K562 (cell line): ENCODE measurements around the gene LIPT2. TPM values are rescaled to one million over a fixed set of nuclear protein-coding genes. Genes with fewer than 3 reads are reported as not detected.

Source experiments
- ATAC-seq: fragments of 200-7000 bp; cut with Tn5 transposase; 3 replicates; pipeline ENCODE4 v1.9.1; 2020; ENCODE audit warnings: moderate library complexity
- BruUV-seq: library from RNA; stranded (reverse); fragments of 400-500 nt; replicated peaks from 2 replicates; lab custom pipeline; 2021; lab: Mats Ljungman, UMichigan
- CTCF ChIA-PET: fragments of 300-600 bp; formaldehyde crosslinking; extraction: SDS; loops from one replicate; lab custom pipeline; 2021; ENCODE audit warnings: low intra/inter-chr PET ratio; lab: Yijun Ruan, JAX
- POLR2A ChIA-PET: fragments of 300-600, 350-650 bp; sonication (Branson Sonifier 250); formaldehyde crosslinking; extraction: SDS; loops from one replicate; lab custom pipeline; 2021; ENCODE audit warnings: antibody characterized with exemption, inconsistent platforms; lab: Yijun Ruan, JAX
- DNase-seq, 4 experiments: peaks; one replicate each; pipeline versions ENCODE4 v3.0.0 to v3.0.0-alpha.2; 2011 to 2018; ENCODE audit warnings: low spot score in 3 of 4, mixed read lengths in 3 of 4; ENCODE audit errors: extremely low read depth in 1 of 4
- FAIRE-seq: peaks from 2 replicates; lab custom pipeline; 2011; peaks lifted over from hg19 to GRCh38; lab: Jason Lieb, UNC
- H2AFZ ChIP-seq: 2 replicates; pipeline ENCODE4 v1.6.0; 2011; ENCODE audit warnings: low read depth, low read length, control low read depth, inconsistent platforms
- H3K27ac ChIP-seq: fragments of 200-600 bp; 3 replicates; pipeline ENCODE4 v1.8.0; 2011; ENCODE audit warnings: low read depth, mild to moderate bottlenecking, control low read depth, inconsistent platforms, low read length, moderate library complexity, mixed read lengths; ENCODE audit errors: extremely low read depth
- H3K27me3 ChIP-seq, 2 experiments: fragments of 300-600 bp in 1 of 2; 2 replicates in 1 of 2; 3 replicates in 1 of 2; pipeline versions ENCODE4 v1.6.0 to v1.8.0; 2011; ENCODE audit warnings: inconsistent platforms in 2 of 2, low read length in 2 of 2, mild to moderate bottlenecking in 1 of 2, mixed read lengths in 1 of 2, moderate library complexity in 1 of 2; ENCODE audit not compliant: control insufficient read depth in 2 of 2, insufficient read depth in 2 of 2
- H3K36me3 ChIP-seq: fragments of 300-600 bp; 3 replicates; pipeline ENCODE4 v1.8.0; 2011; ENCODE audit warnings: mild to moderate bottlenecking, low read length, inconsistent platforms; ENCODE audit not compliant: control insufficient read depth, insufficient read depth
- H3K4me1 ChIP-seq, 2 experiments: fragments of 200-600 bp in 1 of 2; replicated peaks in 1 of 2; 2 replicates in 1 of 2; 3 replicates in 1 of 2; pipeline versions ENCODE4 v1.5.1 to v1.8.0; 2011; ENCODE audit warnings: inconsistent platforms in 2 of 2, low read length in 2 of 2, mild to moderate bottlenecking in 1 of 2, mixed read lengths in 1 of 2, moderate library complexity in 1 of 2; ENCODE audit not compliant: control insufficient read depth in 2 of 2, insufficient read depth in 2 of 2
- H3K4me2 ChIP-seq: 2 replicates; pipeline ENCODE4 v1.6.1; 2011; ENCODE audit warnings: low read length, control low read depth, inconsistent platforms, mixed read lengths; ENCODE audit not compliant: insufficient read depth
- H3K4me3 ChIP-seq: fragments of 200-600 bp; sonication (generic), shearing (Covaris generic); 2 replicates; pipeline ENCODE4 v1.5.1; 2016; ENCODE audit warnings: control low read depth, inconsistent platforms
- H3K79me2 ChIP-seq: fragments of 200-600 bp; 3 replicates; pipeline ENCODE4 v1.8.0; 2011; ENCODE audit warnings: low read length, inconsistent platforms; ENCODE audit not compliant: control insufficient read depth, insufficient read depth
- H3K9ac ChIP-seq, 2 experiments: 2 replicates each; pipeline versions ENCODE4 v1.6.0 to v1.6.1; 2011; ENCODE audit warnings: low read depth in 2 of 2, low read length in 2 of 2, control low read depth in 1 of 2, inconsistent platforms in 1 of 2, mild to moderate bottlenecking in 1 of 2, mixed read lengths in 1 of 2; ENCODE audit not compliant: insufficient read depth in 1 of 2
- H3K9me1 ChIP-seq: one replicate; pipeline ENCODE4 v1.6.0; 2011; ENCODE audit warnings: inconsistent platforms, mild to moderate bottlenecking, low read length, moderate library complexity; ENCODE audit not compliant: control insufficient read depth, insufficient read depth
- H3K9me3 ChIP-seq: replicated peaks from 2 replicates; pipeline ENCODE4 v1.5.1; 2011; ENCODE audit warnings: low read depth, low read length, inconsistent platforms; ENCODE audit not compliant: control insufficient read depth, insufficient read depth
- H4K20me1 ChIP-seq: replicated peaks from 2 replicates; pipeline ENCODE4 v1.6.1; 2011; ENCODE audit warnings: low read length, inconsistent platforms, mixed read lengths; ENCODE audit not compliant: control insufficient read depth, insufficient read depth
- ELF1 ChIP-seq: fragments of 200-800 bp; sonication (Bioruptor generic); IDR thresholded peaks from 2 replicates; pipeline ENCODE4 v1.6.1; 2016; ENCODE audit warnings: missing genetic modification characterization, missing compliant biosample characterization
- FOXA1 ChIP-seq: fragments of 450-650 bp; IDR thresholded peaks from 2 replicates; pipeline ENCODE4 v1.6.1; 2016; ENCODE audit warnings: mild to moderate bottlenecking, borderline replicate concordance
- HIVEP1 ChIP-seq: fragments of 250-450 bp; sonication (Bioruptor Pico); IDR thresholded peaks from 2 replicates; pipeline ENCODE4 v1.4.0; 2020; ENCODE audit warnings: mild to moderate bottlenecking
- KAT7 ChIP-seq: sonication (generic); formaldehyde crosslinking; IDR thresholded peaks from 2 replicates; pipeline ENCODE4 v1.8.0; 2022; ENCODE audit warnings: missing genetic modification reagents, mild to moderate bottlenecking, borderline replicate concordance
- PURB ChIP-seq: sonication (generic); formaldehyde crosslinking; IDR thresholded peaks from 2 replicates; pipeline ENCODE4 v1.9.0; 2021; ENCODE audit warnings: low read depth, mild to moderate bottlenecking, missing genetic modification reagents
- TAF1 ChIP-seq: IDR thresholded peaks from 2 replicates; pipeline ENCODE4 v1.6.1; 2011; ENCODE audit warnings: mild to moderate bottlenecking, low read length, moderate library complexity; ENCODE audit not compliant: insufficient read depth, control insufficient read depth, severe bottlenecking; ENCODE audit errors: extremely low read depth
- ZNF140 ChIP-seq: fragments of 250-450 bp; sonication (Bioruptor Pico); IDR thresholded peaks from 2 replicates; pipeline ENCODE4 v1.8.0; 2021; ENCODE audit warnings: moderate library complexity, mild to moderate bottlenecking, inconsistent platforms
- WGBS: fragments of 100-300 bp; shearing (Covaris generic); methylation state at CpG from one replicate; pipeline ENCODE4 v1.1.6; 2016; ENCODE audit warnings: low coverage, mixed read lengths; ENCODE audit not compliant: insufficient coverage; ENCODE audit errors: missing lambda C conversion rate; 5-methylcytosine and 5-hydroxymethylcytosine counted together
- in situ Hi-C: fragments of 300-500 bp; cut with MboI; formaldehyde crosslinking; loops from 4 replicates; pipeline ENCODE4 v1.15.0; 2018; ENCODE audit warnings: inconsistent platforms, mixed read lengths
- intact Hi-C: fragments of 100-400 bp; cut with micrococcal nuclease; formaldehyde crosslinking; loops from 2 replicates; pipeline ENCODE4 v1.14.2; 2022
- polyA plus RNA-seq, 8 experiments: library from polyadenylated mRNA; depleted of rRNA in 4 of 8; stranded (reverse) in 5 of 8; unstranded in 3 of 8; fragments of >200 nt; fragmentation: Nextera tagmentation in 2 of 8; fragmentation: Illumina TruSeq in 1 of 8; extraction: Ambion mirVana in 2 of 8; extraction: Trizol in 1 of 8; gene quantifications; 2 replicates each; pipeline versions ENCODE4 v1.2.1 to v1.2.3, GENCODE V29; 2011 to 2014; ENCODE audit warnings: inconsistent platforms in 1 of 8, missing spikeins in 1 of 8
- total RNA-seq, 7 experiments: library from RNA; depleted of rRNA in 6 of 7; stranded (reverse); fragments of >200 nt in 6 of 7; fragmentation: Illumina TruSeq in 2 of 7; extraction: Trizol in 2 of 7; gene quantifications; 2 replicates each; pipeline versions ENCODE4 v1.2.1 to v1.2.3, GENCODE V29; 2011 to 2021; ENCODE audit warnings: low replicate concordance in 1 of 7
- TF ChIP-seq, protein P1 (sequence below): fragments of 450-650 bp; formaldehyde crosslinking; IDR thresholded peaks from 2 replicates; pipeline ENCODE4 v1.4.0; 2020; ENCODE audit warnings: mild to moderate bottlenecking, moderate library complexity

Gene LIPT2
- total and polyA plus RNA-seq, 9 of the 15 experiments (the other 6 are each of a cell fraction or from before 2014, with no cell fraction given): 1.00 to 5.2 (median 3.5) TPM

DNA sequence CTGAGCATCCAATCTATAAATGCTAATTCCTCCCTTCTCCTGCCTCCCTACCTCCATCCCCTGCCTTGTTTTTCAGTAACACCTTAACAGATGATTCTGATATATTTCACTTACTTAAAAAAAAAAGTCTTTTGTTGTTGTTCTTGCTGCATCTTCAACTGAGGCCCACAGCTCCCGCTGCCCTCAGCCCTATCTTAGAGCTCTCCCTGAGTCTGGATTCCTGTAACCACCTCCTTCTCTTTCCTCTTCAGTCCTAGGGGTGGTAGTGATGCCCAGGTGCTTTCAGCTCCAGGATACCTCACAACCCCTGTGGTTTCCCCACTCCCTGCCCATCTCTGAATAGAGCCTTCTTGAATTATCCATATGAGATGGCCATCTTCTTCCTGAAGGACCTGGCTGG lies 22.5 kb downstream of the LIPT2 start:
- BruUV-seq: no TSS peak
- peaks cover 15 to 21% of the 10 kb centered on the region in 2 experiments for H3K4me1 ChIP-seq
- 0% methylated on average over 1 of the region's 1 CpG for WGBS
- no peak overlapping the region for H3K4me3 ChIP-seq
- H3K36me3 ChIP-seq: no peaks in the 10 kb centered on the region
- CTCF ChIA-PET: no interaction called here
- no peaks in the 10 kb centered on the region for H4K20me1 ChIP-seq
- no peak for TF ChIP-seq KAT7 (CRISPR knock-in tag)
- TF ChIP-seq FOXA1: no peak
- TF ChIP-seq TAF1: no peak
- TF ChIP-seq HIVEP1 (CRISPR knock-in tag): no peak
- no peak for TF ChIP-seq PURB (CRISPR knock-in tag)
- TF ChIP-seq ELF1: no peak
- TF ChIP-seq, protein P1, sequence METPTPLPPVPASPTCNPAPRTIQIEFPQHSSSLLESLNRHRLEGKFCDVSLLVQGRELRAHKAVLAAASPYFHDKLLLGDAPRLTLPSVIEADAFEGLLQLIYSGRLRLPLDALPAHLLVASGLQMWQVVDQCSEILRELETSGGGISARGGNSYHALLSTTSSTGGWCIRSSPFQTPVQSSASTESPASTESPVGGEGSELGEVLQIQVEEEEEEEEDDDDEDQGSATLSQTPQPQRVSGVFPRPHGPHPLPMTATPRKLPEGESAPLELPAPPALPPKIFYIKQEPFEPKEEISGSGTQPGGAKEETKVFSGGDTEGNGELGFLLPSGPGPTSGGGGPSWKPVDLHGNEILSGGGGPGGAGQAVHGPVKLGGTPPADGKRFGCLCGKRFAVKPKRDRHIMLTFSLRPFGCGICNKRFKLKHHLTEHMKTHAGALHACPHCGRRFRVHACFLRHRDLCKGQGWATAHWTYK: no peak
- no peak for TF ChIP-seq ZNF140 (CRISPR knock-in tag)
- TF ChIP-seq, all 486 proteins: peak for 0
- Histone ChIP-seq H3K27ac (no peak overlapping the region), H3K9me3 (no peaks in the 10 kb centered on the region), H3K79me2 (no peaks in the 10 kb centered on the region), H3K9ac (no peak overlapping the region), H3K9me1 (no peaks in the 10 kb centered on the region), H3K4me2 (no peak overlapping the region), H2AFZ (no peak overlapping the region), H3K27me3 (no peaks in the 10 kb centered on the region; a peak in 1 of 5 replicates)
- no peak for ATAC-seq
- no peak for DNase-seq
- intact Hi-C loops: no loop called here
- no peak for FAIRE-seq
- POLR2A ChIA-PET: interaction anchor here (0.6 to 2.9 kb wide), 2 partner anchors 8 to 15 kb away, joined by 3 to 8 read pairs; no protein-coding TSS in a partner anchor
- in situ Hi-C loops: no loop called here
